Esophagus squamous epithelium (tissue), 5 donors: ENCODE measurements around the gene LRRC71. TPM values are rescaled to one million over a fixed set of nuclear protein-coding genes. Genes with fewer than 3 reads are reported as not detected.

Experiments used
- DNase-seq: peaks from one replicate; lab custom pipeline; 2025; lab: John Stamatoyannopoulos, UW
- H3K27ac ChIP-seq, 4 donors: fragments of 200-600 bp; sonication (generic); one replicate each; pipeline ENCODE4 v1.5.1; 2016 to 2019; ENCODE audit warnings: mild to moderate bottlenecking in 1 of 4
- H3K27me3 ChIP-seq, 4 donors: fragments of 200-600 bp; sonication (generic); 1 replicate in 3 of 4; 2 replicates in 1 of 4; pipeline versions ENCODE4 v1.5.1 to v1.6.0; 2017 to 2021; ENCODE audit warnings: antibody characterized with exemption in 1 of 4
- H3K36me3 ChIP-seq, 3 donors: fragments of 200-600 bp; sonication (generic); one replicate each; pipeline ENCODE4 v1.5.1; 2016 to 2019
- H3K4me1 ChIP-seq, 3 donors: fragments of 200-600 bp; sonication (generic); one replicate each; pipeline ENCODE4 v1.5.1; 2017 to 2019
- H3K4me3 ChIP-seq, 4 donors: fragments of 200-600 bp; sonication (generic); 1 replicate in 3 of 4; 2 replicates in 1 of 4; pipeline ENCODE4 v1.5.1; 2016 to 2019; ENCODE audit warnings: mild to moderate bottlenecking in 2 of 4, moderate library complexity in 1 of 4
- H3K9me3 ChIP-seq, 3 donors: fragments of 200-600 bp; sonication (generic); one replicate each; pipeline ENCODE4 v1.5.1; 2016 to 2019
- POLR2A ChIP-seq, 4 donors: fragments of 450-650 bp; IDR thresholded peaks; one replicate each; pipeline ENCODE4 v1.6.1; 2017; ENCODE audit warnings: antibody characterized with exemption in 4 of 4, mild to moderate bottlenecking in 4 of 4, moderate library complexity in 3 of 4
- WGBS, 2 donors: methylation state at CpG; one replicate each; pipeline ENCODE4 v1.1.5; 2018; 5-methylcytosine and 5-hydroxymethylcytosine counted together
- intact Hi-C: fragments of 100-400 bp; cut with DNase I; formaldehyde crosslinking; loops from one replicate; pipeline ENCODE4 v1.15.0; 2022
- total RNA-seq, 4 donors: library from RNA; depleted of rRNA; stranded (reverse); fragments of >200 nt; gene quantifications; one replicate each; pipeline ENCODE4 v1.1.0, GENCODE V29; 2016
- TF ChIP-seq, protein P1 (sequence below), 6 experiments: fragments of 450-650 bp in 4 of 6; fragments of 200-600 bp in 2 of 6; sonication (generic) in 2 of 6; IDR thresholded peaks; one replicate each; pipeline ENCODE4 v1.5.1; 2016 to 2019; ENCODE audit warnings: antibody characterized with exemption in 6 of 6, mild to moderate bottlenecking in 4 of 6, moderate library complexity in 4 of 6
- donor health status: DM: yes; HTN: yes; CAD: no.

The LRRC71 gene
- total RNA-seq, 4 donors from 2014 or later = not detected

DNA sequence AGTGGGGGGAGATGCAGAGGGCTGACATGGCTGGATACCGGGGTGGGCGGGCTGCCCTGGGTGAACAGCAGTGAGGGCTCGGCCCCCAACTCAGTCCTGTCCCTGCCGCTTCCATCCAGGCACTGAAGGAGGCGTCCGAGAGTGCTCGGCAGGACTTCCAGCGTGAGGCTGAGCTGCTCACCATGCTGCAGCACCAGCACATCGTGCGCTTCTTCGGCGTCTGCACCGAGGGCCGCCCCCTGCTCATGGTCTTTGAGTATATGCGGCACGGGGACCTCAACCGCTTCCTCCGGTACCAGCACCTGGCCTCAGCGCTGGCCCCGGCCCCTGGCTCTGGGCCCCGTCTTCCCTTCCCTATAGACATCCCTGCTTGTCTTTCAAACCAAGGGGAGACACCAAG lies 44.2 kb upstream of the LRRC71 start:
- H3K36me3 ChIP-seq = no peaks in the 10 kb centered on the region
- H3K4me1 ChIP-seq = no peaks in the 10 kb centered on the region
- DNase-seq = no peak
- H3K9me3 ChIP-seq = no peaks in the 10 kb centered on the region
- H3K27ac ChIP-seq = no peak overlapping the region
- intact Hi-C loops = no loop called here
- no peak for TF ChIP-seq POLR2A (IDR thresholded peaks at IDR 0.05)
- TF ChIP-seq, protein P1, sequence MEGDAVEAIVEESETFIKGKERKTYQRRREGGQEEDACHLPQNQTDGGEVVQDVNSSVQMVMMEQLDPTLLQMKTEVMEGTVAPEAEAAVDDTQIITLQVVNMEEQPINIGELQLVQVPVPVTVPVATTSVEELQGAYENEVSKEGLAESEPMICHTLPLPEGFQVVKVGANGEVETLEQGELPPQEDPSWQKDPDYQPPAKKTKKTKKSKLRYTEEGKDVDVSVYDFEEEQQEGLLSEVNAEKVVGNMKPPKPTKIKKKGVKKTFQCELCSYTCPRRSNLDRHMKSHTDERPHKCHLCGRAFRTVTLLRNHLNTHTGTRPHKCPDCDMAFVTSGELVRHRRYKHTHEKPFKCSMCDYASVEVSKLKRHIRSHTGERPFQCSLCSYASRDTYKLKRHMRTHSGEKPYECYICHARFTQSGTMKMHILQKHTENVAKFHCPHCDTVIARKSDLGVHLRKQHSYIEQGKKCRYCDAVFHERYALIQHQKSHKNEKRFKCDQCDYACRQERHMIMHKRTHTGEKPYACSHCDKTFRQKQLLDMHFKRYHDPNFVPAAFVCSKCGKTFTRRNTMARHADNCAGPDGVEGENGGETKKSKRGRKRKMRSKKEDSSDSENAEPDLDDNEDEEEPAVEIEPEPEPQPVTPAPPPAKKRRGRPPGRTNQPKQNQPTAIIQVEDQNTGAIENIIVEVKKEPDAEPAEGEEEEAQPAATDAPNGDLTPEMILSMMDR (IDR thresholded peaks at IDR 0.05) = no peak
- 33 to 44% methylated on average over 8 to 16 of the region's 21 CpGs for whole genome bisulfite sequencing, 2 donors
- no peak overlapping the region for H3K4me3 ChIP-seq
- H3K27me3 ChIP-seq = peaks cover 0 to 73% (median 0%) of the 10 kb centered on the region in 4 donors

DNA sequence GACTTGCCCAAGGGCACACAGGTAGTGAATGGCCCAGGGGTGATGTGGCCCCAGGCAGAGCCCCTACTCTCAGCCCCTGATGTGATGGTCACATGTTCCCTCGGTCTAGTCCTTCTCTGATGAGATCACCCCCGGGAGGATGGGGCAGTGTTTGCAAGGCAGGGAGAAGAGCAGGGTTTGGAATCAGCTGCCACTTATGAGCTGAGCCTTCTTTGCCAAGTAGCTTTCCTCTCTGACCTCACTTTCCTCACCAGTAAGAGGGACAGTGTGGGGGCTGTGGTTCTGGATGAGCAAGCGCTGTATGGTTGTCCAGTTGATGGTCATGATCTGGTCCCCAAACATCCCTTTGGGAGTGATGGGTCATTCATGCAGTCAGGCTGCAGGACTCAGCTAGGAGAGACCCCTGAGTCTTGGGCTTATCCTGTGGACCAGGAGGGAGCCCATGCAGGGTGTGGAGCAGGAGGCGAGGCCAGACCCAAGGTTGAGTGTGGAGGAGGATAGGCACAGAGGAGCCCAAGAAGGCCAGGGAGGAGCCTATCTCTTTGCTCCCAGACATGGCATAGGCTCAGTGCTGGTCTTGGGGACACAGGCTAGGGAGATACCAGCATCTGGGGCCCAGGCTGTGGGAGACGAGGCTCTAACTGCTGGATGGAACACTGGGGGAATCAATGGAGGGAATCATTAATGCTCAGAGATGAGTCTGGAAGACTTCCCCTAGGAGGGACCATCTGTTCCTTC lies 42.8 kb upstream of the LRRC71 start:
- H3K27me3 ChIP-seq = peaks cover 0 to 86% (median 0%) of the 10 kb centered on the region in 4 donors

DNA sequence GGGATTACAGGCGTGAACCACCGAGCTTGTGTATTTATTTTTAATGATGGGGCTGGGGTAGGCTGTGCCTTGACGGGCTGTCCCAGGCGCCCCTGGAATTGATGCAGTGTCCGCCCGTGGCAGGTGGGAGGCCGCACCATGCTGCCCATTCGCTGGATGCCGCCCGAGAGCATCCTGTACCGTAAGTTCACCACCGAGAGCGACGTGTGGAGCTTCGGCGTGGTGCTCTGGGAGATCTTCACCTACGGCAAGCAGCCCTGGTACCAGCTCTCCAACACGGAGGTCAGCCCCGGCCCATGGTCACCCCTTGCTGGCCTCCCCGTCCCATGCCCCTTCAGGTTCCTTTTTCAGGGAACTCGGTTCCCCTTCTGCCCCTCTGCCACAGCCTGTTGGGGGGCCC lies 40.6 kb upstream of the LRRC71 start:
- Histone ChIP-seq H3K27ac (no peak overlapping the region), H3K27me3 (peaks cover 0 to 95% (median 0%) of the 10 kb centered on the region in 4 donors), H3K36me3 (no peaks in the 10 kb centered on the region), H3K4me3 (no peak overlapping the region), H3K4me1 (no peaks in the 10 kb centered on the region), H3K9me3 (no peaks in the 10 kb centered on the region)
- intact Hi-C loops = no loop called here
- no peak for TF ChIP-seq POLR2A (IDR thresholded peaks at IDR 0.05)
- TF ChIP-seq, protein P1 (IDR thresholded peaks at IDR 0.05) = no peak
- 82 to 89% methylated on average over 11 to 12 of the region's 21 CpGs for WGBS, 2 donors
- no peak for DNase-seq

More for the DNA sequence above, 42.8 kb upstream of the LRRC71 start:
- intact Hi-C loops = no loop called here
- no peak for DNase-seq
- Histone ChIP-seq H3K27ac (no peak overlapping the region), H3K9me3 (no peaks in the 10 kb centered on the region), H3K4me1 (no peaks in the 10 kb centered on the region), H3K36me3 (no peaks in the 10 kb centered on the region), H3K4me3 (no peak overlapping the region)
- WGBS, 2 donors = 82 to 85% methylated on average over 3 to 5 of the region's 5 CpGs
- TF ChIP-seq POLR2A (IDR thresholded peaks at IDR 0.05) = no peak
- TF ChIP-seq, protein P1 (IDR thresholded peaks at IDR 0.05) = no peak

DNA sequence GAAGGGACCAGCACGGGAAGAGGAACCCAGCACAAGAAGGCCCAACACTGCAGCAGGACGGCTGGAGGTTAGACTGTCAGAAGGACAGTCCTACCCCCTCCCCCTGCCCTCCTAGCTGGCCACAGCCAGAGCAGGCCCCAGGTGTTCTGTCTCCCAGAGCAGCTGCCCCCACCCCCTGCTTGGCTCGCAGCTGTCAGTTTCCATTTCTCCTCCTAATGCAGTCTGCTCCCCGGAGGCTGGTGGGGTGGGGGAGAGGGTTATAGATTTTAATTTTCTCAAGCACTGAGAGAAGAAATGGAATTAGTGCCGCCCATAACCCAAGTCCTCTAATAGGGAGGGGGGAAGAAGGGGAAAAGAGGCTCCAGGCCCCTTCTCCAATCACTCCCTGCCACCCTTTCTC lies 40.0 kb upstream of the LRRC71 start:
- no peaks in the 10 kb centered on the region for H3K4me1 ChIP-seq
- no peaks in the 10 kb centered on the region for H3K9me3 ChIP-seq
- no peaks in the 10 kb centered on the region for H3K36me3 ChIP-seq
- intact Hi-C loops = no loop called here
- TF ChIP-seq, protein P1 (IDR thresholded peaks at IDR 0.05) = no peak
- TF ChIP-seq POLR2A (IDR thresholded peaks at IDR 0.05) = no peak
- H3K4me3 ChIP-seq = no peak overlapping the region
- no peak overlapping the region for H3K27ac ChIP-seq
- DNase-seq = no peak
- H3K27me3 ChIP-seq = peaks cover 0 to 89% (median 0%) of the 10 kb centered on the region in 4 donors
- 74 to 90% methylated on average over 3 to 5 of the region's 5 CpGs for WGBS, 2 donors

DNA sequence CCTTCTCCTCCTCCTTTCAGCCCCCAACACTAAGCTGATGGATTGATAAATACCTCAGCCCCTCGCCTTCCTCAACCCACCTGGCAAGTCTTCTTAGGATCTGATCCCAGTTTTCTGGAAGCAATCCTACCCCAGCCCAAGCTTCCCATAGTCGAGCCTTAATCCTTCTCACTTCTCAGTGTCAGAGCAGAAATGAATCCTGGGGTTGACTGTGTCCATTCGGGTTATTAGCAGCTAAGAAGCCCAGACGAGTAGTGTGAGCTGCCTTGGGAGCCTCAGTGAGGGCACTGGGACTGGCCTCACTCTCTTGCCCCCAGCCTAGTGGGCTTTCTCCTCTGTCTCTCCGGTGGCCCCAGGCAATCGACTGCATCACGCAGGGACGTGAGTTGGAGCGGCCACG lies 39.3 kb upstream of the LRRC71 start:
- Histone ChIP-seq H3K27ac (no peak overlapping the region), H3K4me3 (no peak overlapping the region), H3K9me3 (no peaks in the 10 kb centered on the region), H3K36me3 (no peaks in the 10 kb centered on the region), H3K27me3 (peaks cover 0 to 88% (median 0%) of the 10 kb centered on the region in 4 donors), H3K4me1 (no peaks in the 10 kb centered on the region)
- intact Hi-C loops = no loop called here
- TF ChIP-seq, protein P1 (IDR thresholded peaks at IDR 0.05) = no peak
- no peak for TF ChIP-seq POLR2A (IDR thresholded peaks at IDR 0.05)
- 50 to 52% methylated on average over 4 to 8 of the region's 10 CpGs for WGBS, 2 donors
- DNase-seq = no peak
